ENCODE data around the gene RAB40B. TPM values are rescaled to one million over a fixed set of nuclear protein-coding genes. Genes with fewer than 3 reads are reported as not detected.

The RAB40B gene
- total RNA-seq, 1 donor from 2014 or later, result 22.4 TPM

DNA sequence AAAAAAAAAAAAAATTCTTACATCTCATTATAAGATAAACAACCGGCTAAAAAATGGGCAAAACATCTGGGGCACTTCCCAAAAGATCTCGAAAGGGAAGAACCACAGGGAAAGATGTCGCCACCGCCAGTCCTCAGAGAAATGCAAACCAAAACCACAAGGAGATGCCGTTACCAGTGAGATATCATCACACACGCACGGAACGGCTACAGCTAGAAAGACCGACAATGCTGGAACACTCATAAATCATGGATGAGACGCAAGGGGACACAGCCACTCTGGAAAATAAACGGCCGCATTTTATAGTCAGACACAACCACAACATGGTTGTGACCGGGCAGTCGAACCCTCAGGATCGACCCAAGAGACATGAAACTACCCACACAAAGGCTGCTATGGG is 74.8 kb downstream of the RAB40B start:
- H3K4me3 ChIP-seq, result no peak overlapping the region
- DNase-seq, result no peak
- H3K27me3 ChIP-seq (ENCODE audit: low read depth), result no peaks in the 10 kb centered on the region
- peaks cover 98% of the 10 kb centered on the region for H3K36me3 ChIP-seq
- no peaks in the 10 kb centered on the region for H3K4me1 ChIP-seq
- no peak for TF ChIP-seq CTCF (IDR thresholded peaks at IDR 0.05; ENCODE audit: borderline replicate concordance)
- intact Hi-C loops (cut with micrococcal nuclease), result no loop called here
- H3K27ac ChIP-seq (replicated peaks), result no peak overlapping the region
- no peaks in the 10 kb centered on the region for H3K9me3 ChIP-seq (replicated peaks)

DNA sequence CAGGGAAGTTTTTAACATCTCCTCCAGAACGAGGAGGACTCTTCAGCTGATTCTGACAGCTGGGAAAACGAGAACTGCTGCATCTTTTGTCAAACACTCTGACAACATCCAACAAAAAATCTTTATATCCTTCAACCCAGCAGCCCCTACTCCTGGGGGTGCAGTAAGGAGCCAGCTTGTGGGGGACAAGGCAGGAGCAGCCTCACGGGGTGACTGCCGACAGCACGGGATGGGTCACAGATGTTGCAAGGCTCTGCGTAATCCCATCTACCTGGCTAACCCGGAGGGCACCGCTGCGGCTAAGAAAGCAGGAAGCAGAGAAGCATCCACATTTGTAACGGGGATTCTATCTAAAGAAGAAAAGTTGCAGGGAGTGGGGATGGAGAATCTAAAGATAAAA is 78.9 kb downstream of the RAB40B start:
- Histone ChIP-seq H3K27ac (replicated peaks) (no peak overlapping the region), H3K36me3 (peaks cover 98% of the 10 kb centered on the region), H3K4me1 (no peaks in the 10 kb centered on the region), H3K4me3 (no peak overlapping the region), H3K27me3 (ENCODE audit: low read depth) (no peaks in the 10 kb centered on the region), H3K9me3 (replicated peaks) (no peaks in the 10 kb centered on the region)
- no peak for DNase-seq
- no peak for TF ChIP-seq CTCF (IDR thresholded peaks at IDR 0.05; ENCODE audit: borderline replicate concordance)
- intact Hi-C loops (cut with micrococcal nuclease), result no loop called here

- H3K4me3 ChIP-seq, result no peak overlapping the region
- H3K27ac ChIP-seq (replicated peaks), result no peak overlapping the region
- DNase-seq, result no peak
- TF ChIP-seq CTCF (IDR thresholded peaks at IDR 0.05; ENCODE audit: borderline replicate concordance), result no peak
- intact Hi-C loops (cut with micrococcal nuclease), result no loop called here
- H3K36me3 ChIP-seq, result peaks cover 94% of the 10 kb centered on the region
- no peaks in the 10 kb centered on the region for H3K9me3 ChIP-seq (replicated peaks)
- H3K27me3 ChIP-seq (ENCODE audit: low read depth), result no peaks in the 10 kb centered on the region
- peaks cover 2% of the 10 kb centered on the region for H3K4me1 ChIP-seq
Observed at GRCh38 chr17:82619211-82619610, 79.3 kb downstream of the RAB40B start.

GRCh38 chr17:82616021-82616711 is 82.3 kb downstream of the RAB40B start:
- no peak for DNase-seq
- Histone ChIP-seq H3K27me3 (ENCODE audit: low read depth) (no peaks in the 10 kb centered on the region), H3K27ac (replicated peaks) (no peak overlapping the region), H3K4me1 (peaks cover 25% of the 10 kb centered on the region), H3K9me3 (replicated peaks) (no peaks in the 10 kb centered on the region), H3K4me3 (no peak overlapping the region), H3K36me3 (peaks cover 66% of the 10 kb centered on the region)
- TF ChIP-seq CTCF (IDR thresholded peaks at IDR 0.05; ENCODE audit: borderline replicate concordance), result no peak
- intact Hi-C loops (cut with micrococcal nuclease), result no loop called here

GRCh38 chr17:82615084-82616020 is 83.1 kb downstream of the RAB40B start:
- Histone ChIP-seq H3K4me3 (no peak overlapping the region), H3K36me3 (peaks cover 58% of the 10 kb centered on the region), H3K27me3 (ENCODE audit: low read depth) (no peaks in the 10 kb centered on the region), H3K27ac (replicated peaks) (no peak overlapping the region), H3K9me3 (replicated peaks) (no peaks in the 10 kb centered on the region), H3K4me1 (peaks cover 26% of the 10 kb centered on the region)
- intact Hi-C loops (cut with micrococcal nuclease), result no loop called here
- DNase-seq, result no peak
- TF ChIP-seq CTCF (IDR thresholded peaks at IDR 0.05; ENCODE audit: borderline replicate concordance), result peak; percentile 10
